GM12865 (cell line): Measurements from ENCODE around the gene ADGRD2.

Source experiments
- DNase-seq: peaks from one replicate; pipeline ENCODE4 v3.0.0; 2010; ENCODE audit warnings: low read depth
- H3K4me3 ChIP-seq: 2 replicates; pipeline ENCODE4 v1.5.1; 2011; ENCODE audit warnings: mild to moderate bottlenecking, low read depth, low read length, control low read depth
- TF ChIP-seq, protein P1 (sequence below): IDR thresholded peaks from 2 replicates; pipeline ENCODE4 v1.5.1; 2011; ENCODE audit warnings: low read length, control low read depth, low read depth, inconsistent platforms; ENCODE audit not compliant: insufficient read depth; ENCODE audit errors: missing control alignments

ADGRD2 gene

DNA sequence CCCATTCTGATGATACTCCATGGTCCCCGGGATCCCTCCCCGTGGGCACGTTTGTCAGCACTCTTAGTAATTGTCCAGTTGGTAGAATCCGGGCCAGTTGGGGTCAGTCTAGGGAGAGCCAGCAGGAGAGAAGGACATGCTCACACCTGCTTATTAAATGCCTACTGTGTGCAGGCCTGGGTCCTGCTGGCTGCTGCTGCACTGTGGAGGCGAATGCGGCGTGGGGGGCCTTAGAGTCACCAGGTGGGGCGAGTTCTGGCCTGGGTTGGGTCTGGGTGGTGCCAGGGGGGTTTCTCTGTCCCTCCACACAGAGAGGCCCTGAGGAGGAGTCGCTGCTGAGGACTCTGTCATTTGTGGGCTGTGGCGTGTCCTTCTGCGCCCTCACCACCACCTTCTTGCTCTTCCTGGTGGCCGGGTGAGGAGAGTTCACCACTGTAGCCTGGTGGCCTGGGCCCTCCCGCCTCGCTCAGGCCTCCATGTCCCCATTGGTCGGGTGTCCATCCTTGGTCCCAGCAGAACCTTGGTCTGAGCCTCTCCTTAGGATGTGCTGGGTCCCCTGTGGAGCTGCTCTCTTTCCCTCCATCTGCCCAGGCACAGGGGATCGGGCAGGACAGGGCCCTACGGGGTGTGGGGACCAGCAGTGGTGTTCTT is 17.3 kb downstream of the ADGRD2 start:
- no peak overlapping the region for H3K4me3 ChIP-seq
- TF ChIP-seq, protein P1, sequence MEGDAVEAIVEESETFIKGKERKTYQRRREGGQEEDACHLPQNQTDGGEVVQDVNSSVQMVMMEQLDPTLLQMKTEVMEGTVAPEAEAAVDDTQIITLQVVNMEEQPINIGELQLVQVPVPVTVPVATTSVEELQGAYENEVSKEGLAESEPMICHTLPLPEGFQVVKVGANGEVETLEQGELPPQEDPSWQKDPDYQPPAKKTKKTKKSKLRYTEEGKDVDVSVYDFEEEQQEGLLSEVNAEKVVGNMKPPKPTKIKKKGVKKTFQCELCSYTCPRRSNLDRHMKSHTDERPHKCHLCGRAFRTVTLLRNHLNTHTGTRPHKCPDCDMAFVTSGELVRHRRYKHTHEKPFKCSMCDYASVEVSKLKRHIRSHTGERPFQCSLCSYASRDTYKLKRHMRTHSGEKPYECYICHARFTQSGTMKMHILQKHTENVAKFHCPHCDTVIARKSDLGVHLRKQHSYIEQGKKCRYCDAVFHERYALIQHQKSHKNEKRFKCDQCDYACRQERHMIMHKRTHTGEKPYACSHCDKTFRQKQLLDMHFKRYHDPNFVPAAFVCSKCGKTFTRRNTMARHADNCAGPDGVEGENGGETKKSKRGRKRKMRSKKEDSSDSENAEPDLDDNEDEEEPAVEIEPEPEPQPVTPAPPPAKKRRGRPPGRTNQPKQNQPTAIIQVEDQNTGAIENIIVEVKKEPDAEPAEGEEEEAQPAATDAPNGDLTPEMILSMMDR: no peak
- no peak for DNase-seq

DNA sequence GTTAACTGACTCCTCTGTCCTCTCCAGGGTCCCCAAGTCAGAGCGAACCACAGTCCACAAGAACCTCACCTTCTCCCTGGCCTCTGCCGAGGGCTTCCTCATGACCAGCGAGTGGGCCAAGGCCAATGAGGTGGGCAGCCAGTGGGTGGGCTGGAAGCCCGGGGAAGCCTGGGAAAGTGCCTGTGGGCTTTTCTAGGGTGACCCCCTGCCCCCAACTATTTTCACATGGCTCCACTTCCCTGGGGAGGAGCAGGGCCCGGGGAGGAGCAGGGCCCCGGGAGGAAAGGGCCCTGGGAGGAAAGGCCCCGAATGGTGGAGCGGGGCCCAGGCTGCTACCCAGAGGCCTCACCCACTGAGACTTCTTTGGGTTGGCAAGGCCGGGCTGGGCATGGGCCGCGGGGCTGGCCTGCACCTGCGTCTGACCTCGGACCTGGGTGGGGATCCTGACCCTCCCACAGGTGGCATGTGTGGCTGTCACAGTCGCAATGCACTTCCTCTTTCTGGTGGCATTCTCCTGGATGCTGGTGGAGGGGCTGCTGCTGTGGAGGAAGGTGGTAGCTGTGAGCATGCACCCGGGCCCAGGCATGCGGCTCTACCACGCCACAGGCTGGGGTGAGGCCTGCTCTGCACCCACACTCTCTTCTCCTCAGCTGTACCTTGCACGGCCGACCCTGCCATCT is 17.9 kb downstream of the ADGRD2 start:
- no peak overlapping the region for H3K4me3 ChIP-seq
- DNase-seq: no peak
- TF ChIP-seq, protein P1: no peak

DNA sequence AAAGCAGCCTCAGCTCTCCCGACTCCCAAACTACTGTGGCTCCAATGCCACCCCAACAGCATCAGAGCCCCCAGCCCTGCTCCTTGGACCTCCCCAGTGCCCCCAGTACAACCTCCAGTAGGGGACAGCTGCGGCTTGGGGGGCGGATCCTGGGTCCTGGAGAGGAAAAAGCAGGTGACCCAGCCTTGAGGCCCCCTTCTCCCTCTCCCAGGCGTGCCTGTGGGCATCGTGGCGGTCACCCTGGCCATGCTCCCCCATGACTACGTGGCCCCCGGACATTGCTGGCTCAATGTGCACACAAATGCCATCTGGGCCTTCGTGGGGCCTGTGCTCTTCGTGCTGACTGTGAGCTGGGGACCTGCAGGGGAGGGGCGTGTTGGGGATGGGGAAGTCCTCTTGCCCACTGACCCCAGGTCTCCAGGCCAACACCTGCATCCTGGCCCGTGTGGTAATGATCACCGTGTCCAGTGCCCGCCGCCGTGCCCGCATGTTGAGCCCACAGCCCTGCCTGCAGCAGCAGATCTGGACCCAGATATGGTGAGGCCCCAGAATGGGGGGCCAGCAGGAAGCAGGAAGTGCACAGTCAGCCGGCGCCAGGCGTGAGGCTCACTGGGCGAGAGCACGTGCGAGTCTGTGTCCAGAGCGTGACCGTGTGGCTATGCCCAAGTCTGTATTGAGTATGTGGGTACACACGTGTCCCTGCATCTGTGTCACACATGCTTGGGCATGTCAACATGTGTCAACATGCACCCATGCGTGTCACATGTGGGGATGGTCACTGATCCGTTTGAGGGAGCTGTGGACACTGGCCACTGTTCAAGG is 19.0 kb downstream of the ADGRD2 start:
- DNase-seq: no peak
- TF ChIP-seq, protein P1: no peak
- no peak overlapping the region for H3K4me3 ChIP-seq

DNA sequence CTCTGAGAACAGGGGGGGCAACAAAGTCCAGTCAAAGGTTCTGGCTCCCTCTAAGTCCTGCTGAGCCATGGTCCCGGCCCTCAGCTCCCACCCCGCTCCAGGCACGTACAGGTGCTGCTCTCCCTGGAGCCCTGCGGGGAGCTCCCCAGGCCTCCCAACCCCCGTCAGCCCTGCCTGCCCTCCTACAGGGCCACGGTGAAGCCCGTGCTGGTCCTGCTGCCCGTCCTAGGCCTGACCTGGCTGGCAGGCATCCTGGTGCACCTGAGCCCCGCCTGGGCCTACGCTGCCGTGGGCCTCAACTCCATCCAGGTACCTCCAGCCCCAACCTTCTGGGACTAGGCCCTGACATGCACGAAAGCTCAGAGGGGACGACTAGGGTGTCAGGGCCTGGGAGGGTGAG is 20.1 kb downstream of the ADGRD2 start:
- H3K4me3 ChIP-seq: no peak overlapping the region
- DNase-seq: no peak

DNA sequence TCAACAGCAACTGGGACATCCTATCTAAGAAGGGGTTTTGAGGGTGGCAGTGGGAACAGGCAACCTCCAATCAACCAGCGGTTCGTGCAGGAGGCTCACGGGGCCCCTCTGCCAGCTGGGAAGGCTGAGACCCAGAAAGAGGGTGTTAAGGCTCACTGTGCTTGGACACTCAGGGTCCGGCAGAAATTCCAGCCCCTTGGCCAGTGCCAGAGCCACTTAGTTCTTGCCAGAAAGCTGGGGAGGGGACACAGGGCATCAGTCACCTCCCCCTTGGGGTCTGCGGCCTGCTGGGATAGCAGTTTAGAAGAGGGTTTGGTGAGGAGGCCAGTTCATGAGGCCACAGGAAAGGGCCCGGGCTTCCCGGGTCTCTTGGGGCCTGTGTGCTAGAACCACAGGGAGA is 20.5 kb downstream of the ADGRD2 start:
- no peak overlapping the region for H3K4me3 ChIP-seq
- no peak for DNase-seq
- TF ChIP-seq, protein P1: no peak

More for the DNA sequence above, 20.1 kb downstream of the ADGRD2 start:
- TF ChIP-seq, protein P1: no peak

DNA sequence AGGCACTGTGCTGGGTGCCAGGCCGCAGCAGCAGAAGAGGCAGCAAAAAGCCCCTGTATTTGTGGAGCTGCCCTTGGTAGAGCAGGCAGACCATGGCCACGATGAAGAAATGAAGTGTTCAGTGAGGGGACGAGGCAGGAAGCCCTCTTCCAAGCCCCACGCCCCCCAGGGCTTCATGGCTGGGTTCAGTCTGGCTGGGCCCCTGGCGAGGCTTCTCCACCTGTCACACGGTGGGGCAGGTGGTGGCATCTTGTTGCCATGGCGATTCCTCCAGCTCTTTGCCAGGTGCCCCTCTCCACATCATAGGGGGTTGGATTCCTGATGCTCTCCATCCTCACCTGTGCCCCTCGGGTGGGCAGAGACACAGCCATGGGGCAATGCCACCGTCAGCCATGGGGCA is 21.5 kb downstream of the ADGRD2 start:
- no peak overlapping the region for H3K4me3 ChIP-seq
- TF ChIP-seq, protein P1: no peak

More for the DNA sequence above, 21.5 kb downstream of the ADGRD2 start:
- no peak for DNase-seq
